Activated CD8-positive, alpha-beta memory T cell treated with anti-CD3 and anti-CD28 coated beads for 48 hours (primary cell): ENCODE data around the gene KRT84.
"Not testable (repeated sequence)": the region's sequence is repeated elsewhere in the genome, so short reads cannot be mapped to it uniquely, and the experiment has no call there.

Experiments used
- DNase-seq, 3 experiments: peaks; one replicate each; pipeline ENCODE4 v3.0.0-alpha.2; 2020; ENCODE audit warnings: low read depth in 2 of 3, low spot score in 2 of 3

KRT84 gene

GRCh38 chr12:52413202-52413601 is 27.8 kb upstream of the KRT84 start:
- no peak for DNase-seq

GRCh38 chr12:52411815-52412214 is 26.4 kb upstream of the KRT84 start:
- no peak for DNase-seq

- not testable (repeated sequence) for DNase-seq
Observed at GRCh38 chr12:52410589-52411248, 25.3 kb upstream of the KRT84 start.

GRCh38 chr12:52407918-52408317 is 22.5 kb upstream of the KRT84 start:
- DNase-seq, result no peak

- DNase-seq, result no peak
Observed at GRCh38 chr12:52405922-52406385, 20.5 kb upstream of the KRT84 start, which contains the start of gene KRT82. TSS of gene KRT82 (minus strand) at chr12:52406335. CDS start at chr12:52406277, 58 bp downstream.

- no peak for DNase-seq
Observed at GRCh38 chr12:52404951-52405350, 19.5 kb upstream of the KRT84 start.

GRCh38 chr12:52403561-52403960 is 18.1 kb upstream of the KRT84 start:
- DNase-seq, result no peak

GRCh38 chr12:52402873-52403540 is 17.6 kb upstream of the KRT84 start:
- DNase-seq, result no peak

- no peak for DNase-seq
Observed at GRCh38 chr12:52402377-52402776, 16.9 kb upstream of the KRT84 start.

GRCh38 chr12:52401926-52402325 is 16.5 kb upstream of the KRT84 start:
- DNase-seq, result no peak

GRCh38 chr12:52401526-52401925 is 16.1 kb upstream of the KRT84 start:
- no peak for DNase-seq

- no peak for DNase-seq
Observed at GRCh38 chr12:52400906-52401305, 15.5 kb upstream of the KRT84 start.

GRCh38 chr12:52399756-52400155 is 14.3 kb upstream of the KRT84 start:
- no peak for DNase-seq

GRCh38 chr12:52398176-52398575 is 12.7 kb upstream of the KRT84 start:
- no peak for DNase-seq

- no peak for DNase-seq
Observed at GRCh38 chr12:52396656-52397055, 11.2 kb upstream of the KRT84 start.

- DNase-seq, result no peak
Observed at GRCh38 chr12:52395761-52396434, 10.4 kb upstream of the KRT84 start.

- DNase-seq, result no peak
Observed at GRCh38 chr12:52394836-52395405, 9.5 kb upstream of the KRT84 start.

- DNase-seq, result no peak
Observed at GRCh38 chr12:52392465-52393007, 7.1 kb upstream of the KRT84 start.

GRCh38 chr12:52391618-52392002 is 6.2 kb upstream of the KRT84 start:
- DNase-seq, result no peak

- DNase-seq, result no peak
Observed at GRCh38 chr12:52390739-52391617, 5.5 kb upstream of the KRT84 start.
